GM18526 (cell line): ENCODE data around the gene ATRIP.

Source experiments
- POLR2A ChIP-seq: IDR thresholded peaks from 3 replicates; pipeline ENCODE4 v1.6.1; 2011; ENCODE audit not compliant: insufficient read length; ENCODE audit errors: extremely low read depth

ATRIP gene

DNA sequence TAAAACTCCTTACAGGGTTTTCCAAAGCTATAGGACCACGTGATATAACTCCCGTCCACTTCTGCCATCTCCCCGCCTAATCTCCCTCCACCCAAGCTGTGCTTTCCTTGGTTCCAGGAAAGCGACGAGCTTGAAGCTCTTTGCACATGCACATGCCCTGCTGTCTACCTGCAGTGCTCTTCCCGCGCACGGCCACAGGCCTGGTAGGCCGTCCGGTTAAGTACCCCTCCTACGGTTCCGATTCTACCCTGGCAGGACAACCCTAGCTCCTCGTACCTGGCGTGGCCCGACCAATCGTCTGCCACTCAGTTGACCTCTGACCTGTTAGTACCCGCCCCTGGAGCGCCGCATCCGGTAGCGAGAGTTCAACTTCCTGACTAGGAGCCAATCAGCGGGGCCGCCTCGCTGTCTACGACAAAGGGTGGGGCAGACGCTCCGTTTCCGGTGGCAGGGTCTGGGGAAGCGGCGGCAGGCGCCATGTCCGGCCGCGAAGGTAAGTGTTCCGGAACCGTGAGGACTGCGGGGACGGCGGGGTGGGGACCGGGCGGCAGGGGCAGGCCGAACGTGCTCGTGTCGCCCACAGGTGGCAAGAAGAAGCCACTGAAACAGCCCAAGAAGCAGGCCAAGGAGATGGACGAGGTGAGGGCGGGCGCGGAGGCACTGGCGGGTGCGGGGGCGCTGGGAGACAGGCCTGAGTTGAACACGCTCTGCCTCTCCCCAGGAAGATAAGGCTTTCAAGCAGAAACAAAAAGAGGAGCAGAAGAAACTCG is 6.5 kb upstream of the ATRIP start, which contains the start of the genes CCDC51 and TMA7:
Gene CCDC51 (minus strand): TSS at position 300 of the 770 bp plus-strand sequence. CDS start 4,991 bp downstream, outside the sequence.
Gene TMA7 (plus strand): TSS at position 438 of the 770 bp plus-strand sequence. CDS start 40 bp downstream, at position 478.
- TF ChIP-seq POLR2A = peak; percentile 81

DNA sequence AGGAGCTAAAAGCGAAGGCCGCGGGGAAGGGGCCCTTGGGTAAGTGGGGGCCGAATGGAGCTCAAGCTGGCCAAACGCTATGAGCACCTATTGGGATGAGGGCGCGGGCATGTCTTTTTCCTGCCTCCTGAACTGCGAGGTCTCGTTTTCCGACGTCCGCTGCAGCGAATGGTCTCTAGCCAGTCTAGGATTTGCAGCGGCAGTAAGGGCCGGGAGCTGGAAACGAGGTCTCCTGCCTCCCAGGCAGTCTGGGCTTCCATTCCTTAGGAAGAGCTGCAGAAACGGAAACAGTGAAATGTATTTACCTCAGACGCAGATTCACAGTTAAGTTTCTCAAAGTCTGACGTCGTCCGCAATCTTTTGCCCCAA is 6.0 kb upstream of the ATRIP start:
- no peak for TF ChIP-seq POLR2A

DNA sequence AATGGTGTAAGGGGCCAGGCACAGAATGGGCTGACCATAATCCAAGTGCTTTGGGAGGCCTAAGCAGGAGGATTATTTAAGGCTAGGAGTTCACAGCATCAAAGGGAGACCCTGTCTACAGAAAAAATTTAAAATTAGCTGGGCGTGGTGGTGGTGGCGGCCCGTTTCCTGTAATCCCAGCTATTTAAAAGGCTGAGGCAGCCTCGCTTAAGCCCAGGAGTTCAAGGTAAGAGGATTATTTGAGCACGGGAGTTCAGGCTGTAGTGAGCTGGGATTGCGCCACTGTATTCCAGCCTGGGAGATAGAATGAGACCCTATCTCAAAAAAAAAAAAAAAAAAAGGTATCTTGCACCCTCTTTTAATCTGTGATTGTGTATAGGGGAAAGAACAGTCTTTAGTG is 4.6 kb upstream of the ATRIP start:
- no peak for TF ChIP-seq POLR2A

DNA sequence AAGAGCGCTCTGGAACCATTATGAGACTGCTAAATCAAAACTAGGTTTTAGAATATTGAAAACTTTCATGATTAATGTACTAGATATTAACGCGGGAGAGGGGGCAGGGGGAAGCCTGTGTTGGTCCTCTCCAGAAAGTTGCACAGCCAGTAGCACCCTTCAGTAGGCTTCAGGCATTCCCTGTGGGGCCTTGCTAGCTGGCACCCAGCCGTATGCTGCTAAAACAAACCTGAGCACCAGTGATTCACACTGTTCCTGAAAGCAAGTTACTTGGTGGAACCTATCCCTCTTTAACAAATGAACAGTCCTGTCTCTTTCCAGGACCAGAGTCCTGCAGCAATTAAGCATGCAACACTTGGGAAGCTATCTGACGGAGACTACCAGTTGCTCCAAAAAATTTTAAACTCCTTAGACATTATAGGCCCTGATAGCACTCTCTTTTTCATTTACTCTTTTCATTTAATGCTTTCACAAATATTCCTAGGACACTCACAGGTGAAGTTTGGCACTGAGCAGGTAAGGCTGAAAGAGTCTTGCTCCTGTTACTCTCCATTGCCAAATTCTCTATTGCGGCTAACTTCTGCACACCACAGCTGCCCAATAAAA is 1.2 kb upstream of the ATRIP start:
- no peak for TF ChIP-seq POLR2A

DNA sequence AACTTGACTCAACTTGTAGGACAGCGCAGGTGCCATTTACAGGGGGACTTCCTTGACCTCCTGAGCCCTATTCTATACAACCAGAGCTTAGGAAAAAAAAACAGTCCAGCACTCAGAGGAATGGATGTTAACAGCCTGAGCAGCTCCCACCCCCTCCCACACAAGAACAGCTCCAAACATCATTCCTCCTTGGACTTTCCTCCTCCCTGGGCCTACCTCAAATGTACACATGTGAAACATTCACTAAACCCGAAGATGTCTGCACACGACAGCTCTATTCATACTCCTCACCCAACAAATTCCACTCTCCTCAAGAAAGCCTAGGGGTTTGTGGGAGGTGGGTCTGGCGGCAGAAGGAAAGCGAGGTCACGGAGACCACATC is 503 bp upstream of the ATRIP start:
- TF ChIP-seq POLR2A = no peak

DNA sequence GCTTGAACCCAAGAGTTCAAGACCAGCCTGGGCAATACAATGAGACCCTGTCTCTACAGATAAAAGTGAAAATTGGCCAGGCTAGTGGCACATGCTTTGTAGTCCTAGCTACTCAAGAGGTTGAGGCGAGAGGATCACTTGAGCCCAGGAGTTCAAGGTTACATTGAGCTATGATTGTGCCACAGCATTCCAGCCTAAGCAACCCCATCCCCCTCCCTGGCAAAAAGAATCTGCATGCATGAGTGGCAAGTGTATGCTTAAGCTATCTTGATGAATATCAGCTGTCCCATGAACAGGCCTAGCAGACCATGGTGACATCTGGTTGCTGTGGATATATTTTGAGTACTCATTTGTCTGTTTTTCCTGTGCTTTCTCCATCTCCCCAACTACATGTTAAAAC is 4.7 kb downstream of the ATRIP start:
- TF ChIP-seq POLR2A = no peak

DNA sequence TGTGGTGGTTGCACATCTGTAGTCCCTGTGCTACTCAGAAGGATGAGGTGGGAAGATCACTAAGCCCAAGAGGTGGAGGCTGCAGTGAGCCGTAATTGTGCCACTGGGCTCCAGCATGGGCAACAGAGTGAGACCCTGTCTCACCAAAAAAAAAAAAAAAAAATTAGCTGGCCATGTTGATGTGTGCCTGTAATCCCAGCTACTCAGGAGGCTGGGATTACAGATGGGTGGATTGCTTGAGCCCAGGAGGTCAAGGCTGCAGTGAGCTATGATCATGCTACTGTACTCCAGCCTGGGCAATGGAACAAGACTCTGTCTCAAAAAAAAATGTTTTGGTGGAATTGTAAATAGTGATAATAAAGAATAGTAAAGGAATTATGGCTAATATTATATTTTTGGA is 9.9 kb downstream of the ATRIP start:
- TF ChIP-seq POLR2A = no peak

DNA sequence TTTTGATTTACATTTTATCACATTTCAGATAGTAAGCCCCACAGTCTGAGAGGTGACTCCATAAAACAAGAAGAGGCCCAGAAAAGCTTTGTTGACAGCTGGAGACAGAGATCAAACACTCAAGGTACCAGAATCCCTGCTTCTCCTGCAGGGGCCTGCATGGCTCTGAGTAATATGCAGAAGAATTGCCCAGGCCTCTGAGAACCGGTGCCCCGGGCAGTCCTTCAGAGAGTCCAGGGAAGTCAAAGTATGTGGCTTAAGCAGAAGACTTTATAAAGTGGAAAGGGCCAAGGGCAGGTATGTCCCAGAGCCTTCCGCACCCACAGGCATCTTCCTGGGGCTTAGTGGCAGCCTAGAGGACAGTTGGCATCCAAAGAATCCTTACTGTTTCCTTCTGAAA is 12.8 kb downstream of the ATRIP start:
- TF ChIP-seq POLR2A = no peak

DNA sequence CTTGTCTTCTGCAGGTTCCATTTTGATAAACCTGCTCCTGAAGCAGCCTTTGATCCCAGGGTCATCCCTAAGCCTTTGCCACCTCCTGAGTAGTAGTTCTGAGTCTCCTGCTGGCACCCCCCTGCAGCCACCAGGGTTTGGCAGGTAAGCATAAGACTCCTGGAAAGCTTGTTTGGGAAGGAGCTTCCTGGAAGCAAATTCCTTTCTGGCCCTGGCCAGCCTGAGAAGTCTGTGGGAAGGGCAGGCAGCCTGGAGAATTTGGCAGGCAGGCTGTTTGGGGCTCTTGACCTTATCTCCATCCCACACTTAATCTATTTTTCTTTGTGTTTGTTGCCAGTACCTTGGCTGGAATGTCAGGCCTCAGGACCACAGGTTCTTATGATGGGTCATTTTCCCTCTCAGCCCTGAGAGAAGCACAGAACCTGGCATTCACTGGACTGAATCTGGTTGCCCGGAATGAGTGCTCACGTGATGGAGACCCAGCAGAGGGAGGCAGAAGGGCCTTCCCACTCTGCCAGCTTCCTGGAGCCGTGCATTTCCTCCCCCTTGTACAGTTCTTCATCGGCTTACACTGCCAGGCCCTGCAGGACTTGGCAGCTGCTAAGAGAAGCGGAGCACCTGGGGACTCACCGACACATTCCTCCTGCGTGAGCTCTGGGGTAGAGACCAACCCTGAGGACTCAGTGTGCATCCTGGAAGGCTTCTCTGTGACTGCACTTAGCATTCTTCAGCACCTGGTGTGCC is 13.4 kb downstream of the ATRIP start:
- TF ChIP-seq POLR2A = no peak

DNA sequence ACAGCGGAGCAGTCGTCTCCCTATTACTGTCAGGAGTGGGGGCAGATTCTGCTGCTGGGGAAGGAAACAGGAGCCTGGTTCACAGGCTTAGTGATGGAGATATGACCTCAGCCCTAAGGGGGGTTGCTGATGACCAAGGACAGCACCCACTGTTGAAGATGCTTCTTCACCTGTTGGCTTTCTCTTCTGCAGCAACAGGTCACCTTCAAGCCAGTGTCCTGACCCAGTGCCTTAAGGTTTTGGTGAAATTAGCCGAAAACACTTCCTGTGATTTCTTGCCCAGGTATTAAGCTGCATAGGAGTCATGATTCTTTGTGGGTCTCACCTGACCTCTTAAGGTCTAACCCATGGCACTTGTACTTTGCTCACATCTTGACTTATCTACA is 14.0 kb downstream of the ATRIP start:
- TF ChIP-seq POLR2A = no peak

DNA sequence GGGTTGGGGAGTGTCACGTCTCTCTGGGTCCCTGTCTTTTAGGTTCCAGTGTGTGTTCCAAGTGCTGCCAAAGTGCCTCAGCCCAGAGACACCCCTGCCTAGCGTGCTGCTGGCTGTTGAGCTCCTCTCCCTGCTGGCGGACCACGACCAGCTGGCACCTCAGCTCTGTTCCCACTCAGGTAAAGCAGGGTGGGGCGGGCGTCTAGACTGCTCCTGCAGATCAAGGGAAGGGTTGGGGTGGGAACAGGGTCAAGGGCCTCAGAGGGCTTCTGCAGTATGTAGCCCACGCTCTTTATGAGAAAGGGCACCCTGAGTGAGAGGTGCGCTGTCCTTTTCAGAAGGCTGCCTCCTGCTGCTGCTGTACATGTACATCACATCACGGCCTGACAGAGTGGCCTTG is 17.2 kb downstream of the ATRIP start:
- TF ChIP-seq POLR2A = no peak

DNA sequence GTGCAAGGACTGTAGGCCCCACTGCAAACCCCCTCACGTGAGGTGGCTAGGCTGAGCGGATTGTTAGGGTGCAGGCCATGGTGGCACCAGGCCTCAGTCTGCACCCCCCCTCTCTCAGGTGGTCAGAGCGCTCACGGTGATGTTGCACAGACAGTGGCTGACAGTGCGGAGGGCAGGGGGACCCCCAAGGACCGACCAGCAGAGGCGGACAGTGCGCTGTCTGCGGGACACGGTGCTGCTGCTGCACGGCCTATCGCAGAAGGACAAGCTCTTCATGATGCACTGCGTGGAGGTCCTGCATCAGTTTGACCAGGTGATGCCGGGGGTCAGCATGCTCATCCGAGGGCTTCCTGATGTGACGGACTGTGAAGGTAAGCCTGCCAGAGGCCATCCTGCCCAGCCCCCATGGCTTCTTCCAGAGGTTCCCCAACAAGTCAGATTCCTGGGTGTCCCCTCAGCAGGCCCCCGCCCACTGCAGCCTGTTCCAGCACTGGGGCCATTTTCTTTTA is 18.2 kb downstream of the ATRIP start:
- TF ChIP-seq POLR2A = no peak

DNA sequence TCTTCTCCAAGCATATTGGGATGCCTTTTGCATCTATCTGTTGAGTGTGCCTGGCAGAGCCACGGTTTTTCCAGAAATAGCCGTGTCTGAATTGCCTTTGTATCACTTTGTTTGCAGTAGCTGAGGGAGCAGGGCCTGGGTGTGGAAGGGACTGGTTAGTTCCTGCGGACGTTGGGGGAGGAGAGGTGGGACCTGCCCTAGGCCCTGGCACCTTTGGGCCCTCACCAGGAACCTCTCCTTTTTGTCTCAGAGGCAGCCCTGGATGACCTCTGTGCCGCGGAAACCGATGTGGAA is 18.6 kb downstream of the ATRIP start:
- TF ChIP-seq POLR2A = no peak

DNA sequence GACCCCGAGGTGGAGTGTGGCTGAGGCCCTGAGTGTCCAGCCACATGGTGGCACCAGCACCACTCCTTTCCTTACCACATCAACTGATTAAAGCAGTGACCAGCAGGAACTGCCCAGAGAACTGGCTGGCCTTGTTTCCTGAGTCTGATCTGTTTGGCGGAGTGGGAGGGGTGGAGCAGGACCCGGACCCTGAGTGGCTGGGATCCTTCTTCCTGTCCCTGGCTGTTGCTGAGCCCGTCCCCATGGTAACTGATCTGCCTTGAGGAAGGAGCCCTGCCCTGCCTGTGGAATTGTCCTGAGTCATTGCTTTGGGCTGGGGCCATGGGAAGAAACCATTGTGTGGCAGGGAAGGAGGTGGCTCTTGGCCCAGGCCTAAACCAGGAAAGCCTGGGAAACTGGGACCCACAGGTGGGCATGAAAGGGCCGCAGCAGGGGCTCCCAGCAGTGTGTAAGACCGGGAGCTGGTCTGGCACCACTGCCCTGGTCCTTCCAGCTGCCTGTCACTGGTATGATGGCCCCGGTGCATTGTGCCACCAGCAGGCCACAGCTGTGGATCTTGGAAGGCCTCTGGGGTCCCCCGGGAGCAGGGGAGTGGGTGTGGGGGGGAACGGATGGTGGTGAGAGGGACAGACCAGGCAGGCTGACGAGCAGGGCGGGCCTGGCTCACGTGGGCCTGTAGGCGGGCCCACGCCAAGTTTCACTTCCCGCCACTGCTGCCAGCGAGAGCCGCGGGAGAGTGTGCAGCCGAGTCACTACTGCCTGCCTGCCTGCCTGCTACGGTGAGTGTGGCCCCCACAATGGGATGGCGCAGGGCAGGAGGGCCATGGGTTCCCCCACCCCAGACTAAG is 19.2 kb downstream of the ATRIP start:
- peak; percentile 97 for TF ChIP-seq POLR2A

DNA sequence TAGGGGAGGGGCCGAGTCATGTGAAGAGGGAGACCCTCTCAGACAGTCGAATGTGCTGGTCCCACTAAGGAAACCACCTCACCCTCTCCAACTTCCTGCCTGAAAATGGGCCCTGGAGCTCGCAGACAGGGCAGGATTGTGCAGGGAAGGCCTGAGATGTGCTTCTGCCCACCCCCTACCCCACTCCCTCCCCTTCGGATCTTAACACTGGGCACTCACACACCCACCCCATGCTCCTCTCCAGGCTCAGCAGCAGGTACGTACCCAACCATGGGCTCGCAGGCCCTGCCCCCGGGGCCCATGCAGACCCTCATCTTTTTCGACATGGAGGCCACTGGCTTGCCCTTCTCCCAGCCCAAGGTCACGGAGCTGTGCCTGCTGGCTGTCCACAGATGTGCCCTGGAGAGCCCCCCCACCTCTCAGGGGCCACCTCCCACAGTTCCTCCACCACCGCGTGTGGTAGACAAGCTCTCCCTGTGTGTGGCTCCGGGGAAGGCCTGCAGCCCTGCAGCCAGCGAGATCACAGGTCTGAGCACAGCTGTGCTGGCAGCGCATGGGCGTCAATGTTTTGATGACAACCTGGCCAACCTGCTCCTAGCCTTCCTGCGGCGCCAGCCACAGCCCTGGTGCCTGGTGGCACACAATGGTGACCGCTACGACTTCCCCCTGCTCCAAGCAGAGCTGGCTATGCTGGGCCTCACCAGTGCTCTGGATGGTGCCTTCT is 20.0 kb downstream of the ATRIP start:
- no peak for TF ChIP-seq POLR2A

DNA sequence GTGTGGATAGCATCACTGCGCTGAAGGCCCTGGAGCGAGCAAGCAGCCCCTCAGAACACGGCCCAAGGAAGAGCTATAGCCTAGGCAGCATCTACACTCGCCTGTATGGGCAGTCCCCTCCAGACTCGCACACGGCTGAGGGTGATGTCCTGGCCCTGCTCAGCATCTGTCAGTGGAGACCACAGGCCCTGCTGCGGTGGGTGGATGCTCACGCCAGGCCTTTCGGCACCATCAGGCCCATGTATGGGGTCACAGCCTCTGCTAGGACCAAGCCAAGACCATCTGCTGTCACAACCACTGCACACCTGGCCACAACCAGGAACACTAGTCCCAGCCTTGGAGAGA is 20.5 kb downstream of the ATRIP start:
- no peak for TF ChIP-seq POLR2A
